DOHH2 (cell line): ENCODE results near the gene DNAH7.

ENCODE experiments used
- CTCF ChIP-seq: fragments of 200-600 bp; sonication (generic); IDR thresholded peaks from one replicate; pipeline ENCODE4 v1.5.1; 2014; ENCODE audit warnings: antibody characterized with exemption, mild to moderate bottlenecking, low read depth, low read length; ENCODE audit not compliant: poor library complexity, severe bottlenecking
- EZH2phosphoT487 ChIP-seq: fragments of 200-600 bp; sonication (generic); IDR thresholded peaks from 2 replicates; pipeline ENCODE4 v1.6.1; 2017; ENCODE audit warnings: borderline replicate concordance, mild to moderate bottlenecking, antibody characterized with exemption, low read length, moderate library complexity, mixed read lengths

- TF ChIP-seq CTCF (no peak), EZH2phosphoT487 (no peak)
Observed at GRCh38 chr2:195732574-195732973, 336.1 kb downstream of the DNAH7 start.
